Measurements from ENCODE around the gene NUP107. TPM values are rescaled to one million over a fixed set of nuclear protein-coding genes. Genes with fewer than 3 reads are reported as not detected.

NUP107 gene
- total RNA-seq, 1 experiment from 2014 or later = 48.1 TPM

DNA sequence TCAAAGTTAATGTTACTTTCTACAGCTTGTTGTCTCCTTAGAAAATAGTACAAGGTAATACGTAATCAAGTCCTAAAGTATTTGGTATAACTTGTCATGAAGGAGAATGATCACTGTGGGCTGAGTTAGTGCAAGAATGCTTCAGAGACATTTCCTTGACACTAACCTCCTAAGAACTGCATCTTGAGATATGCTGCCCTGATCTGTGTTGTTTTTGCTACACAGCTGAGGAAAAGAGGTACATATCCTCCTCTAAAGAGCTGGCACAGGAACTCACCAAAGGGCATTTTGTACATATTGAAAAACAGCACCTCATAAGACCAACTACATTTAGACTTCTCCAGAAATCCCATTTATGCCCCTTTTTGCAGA lies 47.4 kb upstream of the NUP107 start:
- no TSS peak for BruUV-seq (replicated peaks)
- H3K36me3 Mint-ChIP-seq (ENCODE audit: insufficient read depth, unreplicated experiment) = peaks cover 8% of the 10 kb centered on the region
- DNase-seq (ENCODE audit: unreplicated experiment) = no peak
- POLR2A ChIA-PET = interaction anchor here (0.6 to 1.2 kb wide), 3 partner anchors 22 to 311 kb away, joined by 3 to 4 read pairs (median 3); no protein-coding TSS in a partner anchor
- CTCF ChIA-PET = interaction anchor here (0.6 kb wide), 1 partner anchor 283 kb away, joined by 3 read pairs; no protein-coding TSS in a partner anchor
- no peaks in the 10 kb centered on the region for H3K9me3 Mint-ChIP-seq (ENCODE audit: unreplicated experiment)
- no peak overlapping the region for H3K27ac Mint-ChIP-seq (ENCODE audit: low read depth, unreplicated experiment)
- no peaks in the 10 kb centered on the region for H3K27me3 Mint-ChIP-seq (ENCODE audit: insufficient read depth, unreplicated experiment)
- TF ChIP-seq, protein P1, sequence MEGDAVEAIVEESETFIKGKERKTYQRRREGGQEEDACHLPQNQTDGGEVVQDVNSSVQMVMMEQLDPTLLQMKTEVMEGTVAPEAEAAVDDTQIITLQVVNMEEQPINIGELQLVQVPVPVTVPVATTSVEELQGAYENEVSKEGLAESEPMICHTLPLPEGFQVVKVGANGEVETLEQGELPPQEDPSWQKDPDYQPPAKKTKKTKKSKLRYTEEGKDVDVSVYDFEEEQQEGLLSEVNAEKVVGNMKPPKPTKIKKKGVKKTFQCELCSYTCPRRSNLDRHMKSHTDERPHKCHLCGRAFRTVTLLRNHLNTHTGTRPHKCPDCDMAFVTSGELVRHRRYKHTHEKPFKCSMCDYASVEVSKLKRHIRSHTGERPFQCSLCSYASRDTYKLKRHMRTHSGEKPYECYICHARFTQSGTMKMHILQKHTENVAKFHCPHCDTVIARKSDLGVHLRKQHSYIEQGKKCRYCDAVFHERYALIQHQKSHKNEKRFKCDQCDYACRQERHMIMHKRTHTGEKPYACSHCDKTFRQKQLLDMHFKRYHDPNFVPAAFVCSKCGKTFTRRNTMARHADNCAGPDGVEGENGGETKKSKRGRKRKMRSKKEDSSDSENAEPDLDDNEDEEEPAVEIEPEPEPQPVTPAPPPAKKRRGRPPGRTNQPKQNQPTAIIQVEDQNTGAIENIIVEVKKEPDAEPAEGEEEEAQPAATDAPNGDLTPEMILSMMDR (IDR thresholded peaks at IDR 0.05; ENCODE audit: unreplicated experiment) = no peak
- intact Hi-C loops (cut with micrococcal nuclease) = no loop called here
- H3K4me3 Mint-ChIP-seq (ENCODE audit: unreplicated experiment) = no peak overlapping the region
- peaks cover 5% of the 10 kb centered on the region for H3K4me1 Mint-ChIP-seq (ENCODE audit: insufficient read depth, unreplicated experiment)

- intact Hi-C loops (cut with micrococcal nuclease) = no loop called here
- H3K9me3 Mint-ChIP-seq (ENCODE audit: unreplicated experiment) = no peaks in the 10 kb centered on the region
- H3K27ac Mint-ChIP-seq (ENCODE audit: low read depth, unreplicated experiment) = no peak overlapping the region
- DNase-seq (ENCODE audit: unreplicated experiment) = no peak
- POLR2A ChIA-PET = interaction anchor here (0.6 kb wide), 1 partner anchor 309 kb away, joined by 3 read pairs; the partner anchor contains the start of gene MDM1
- H3K4me1 Mint-ChIP-seq (ENCODE audit: insufficient read depth, unreplicated experiment) = no peaks in the 10 kb centered on the region
- peaks cover 9% of the 10 kb centered on the region for H3K36me3 Mint-ChIP-seq (ENCODE audit: insufficient read depth, unreplicated experiment)
- BruUV-seq (replicated peaks) = no TSS peak
- CTCF ChIA-PET = no interaction called here
- TF ChIP-seq, protein P1 (IDR thresholded peaks at IDR 0.05; ENCODE audit: unreplicated experiment) = no peak
- H3K4me3 Mint-ChIP-seq (ENCODE audit: unreplicated experiment) = no peak overlapping the region
- H3K27me3 Mint-ChIP-seq (ENCODE audit: insufficient read depth, unreplicated experiment) = no peaks in the 10 kb centered on the region
These were observed 45.6 kb upstream of the NUP107 start for GRCh38 chr12:68641138-68641537.

DNA sequence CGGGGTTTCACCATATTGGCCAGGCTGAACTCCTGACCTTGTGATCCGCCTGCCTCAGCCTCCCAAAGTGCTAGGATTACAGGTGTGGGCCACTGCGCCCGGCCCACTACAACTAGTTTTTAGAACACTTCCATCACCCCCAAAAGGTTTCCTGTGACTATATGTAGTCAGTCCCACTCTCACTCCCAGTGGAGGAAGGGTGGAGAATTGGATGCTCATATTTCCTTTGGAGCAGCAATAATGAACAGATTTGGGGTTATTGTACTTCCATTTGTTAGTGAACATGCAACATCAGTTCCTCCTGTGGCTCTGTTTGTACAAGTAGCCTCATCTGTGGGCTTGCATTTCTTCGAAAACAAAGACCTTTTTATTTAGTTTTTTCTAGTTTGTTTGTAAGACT lies 40.3 kb upstream of the NUP107 start:
- H3K4me1 Mint-ChIP-seq (ENCODE audit: insufficient read depth, unreplicated experiment) = no peaks in the 10 kb centered on the region
- no peak for DNase-seq (ENCODE audit: unreplicated experiment)
- no peak overlapping the region for H3K27ac Mint-ChIP-seq (ENCODE audit: low read depth, unreplicated experiment)
- no peak overlapping the region for H3K4me3 Mint-ChIP-seq (ENCODE audit: unreplicated experiment)
- H3K36me3 Mint-ChIP-seq (ENCODE audit: insufficient read depth, unreplicated experiment) = peaks cover 38% of the 10 kb centered on the region
- intact Hi-C loops (cut with micrococcal nuclease) = no loop called here
- H3K9me3 Mint-ChIP-seq (ENCODE audit: unreplicated experiment) = no peaks in the 10 kb centered on the region
- BruUV-seq (replicated peaks) = no TSS peak
- ChIA-PET POLR2A (interaction anchor here (0.6 to 0.8 kb wide), 2 partner anchors 34 to 35 kb away, joined by 3 read pairs; no protein-coding TSS in a partner anchor), CTCF (interaction anchor here (0.6 kb wide), 1 partner anchor 599 kb away, joined by 3 read pairs; no protein-coding TSS in a partner anchor)
- H3K27me3 Mint-ChIP-seq (ENCODE audit: insufficient read depth, unreplicated experiment) = no peaks in the 10 kb centered on the region
- TF ChIP-seq, protein P1 (IDR thresholded peaks at IDR 0.05; ENCODE audit: unreplicated experiment) = no peak

GRCh38 chr12:68647507-68647906 lies 39.3 kb upstream of the NUP107 start:
- TF ChIP-seq, protein P1 (IDR thresholded peaks at IDR 0.05; ENCODE audit: unreplicated experiment) = no peak
- ChIA-PET POLR2A (interaction anchor here (0.8 kb wide), 1 partner anchor 35 kb away, joined by 3 read pairs; no protein-coding TSS in a partner anchor), CTCF (interaction anchor here (0.7 kb wide), 2 partner anchors 313 to 335 kb away, joined by 3 read pairs; no protein-coding TSS in a partner anchor)
- Mint-ChIP-seq H3K4me1 (ENCODE audit: insufficient read depth, unreplicated experiment) (no peaks in the 10 kb centered on the region), H3K9me3 (ENCODE audit: unreplicated experiment) (no peaks in the 10 kb centered on the region), H3K4me3 (ENCODE audit: unreplicated experiment) (no peak overlapping the region), H3K36me3 (ENCODE audit: insufficient read depth, unreplicated experiment) (peaks cover 43% of the 10 kb centered on the region), H3K27ac (ENCODE audit: low read depth, unreplicated experiment) (no peak overlapping the region), H3K27me3 (ENCODE audit: insufficient read depth, unreplicated experiment) (no peaks in the 10 kb centered on the region)
- DNase-seq (ENCODE audit: unreplicated experiment) = no peak
- no TSS peak for BruUV-seq (replicated peaks)
- intact Hi-C loops (cut with micrococcal nuclease) = no loop called here

Data from MCF 10A (cell line).